Liver (tissue), 9 donors: ENCODE results near the gene RFX7. TPM values are rescaled to one million over a fixed set of nuclear protein-coding genes. Genes with fewer than 3 reads are reported as not detected.
"Not testable (repeated sequence)": the region's sequence is repeated elsewhere in the genome, so short reads cannot be mapped to it uniquely, and the experiment has no call there.

ENCODE experiments used
- DNase-seq: peaks from one replicate; pipeline ENCODE4 v3.0.0-alpha.2; 2017; ENCODE audit warnings: low spot score
- H3K27ac ChIP-seq, 2 donors: one replicate each; pipeline ENCODE4 v1.7.0; 2013; ENCODE audit warnings: inconsistent platforms in 2 of 2, low read length in 2 of 2, control low read depth in 1 of 2, low read depth in 1 of 2, mild to moderate bottlenecking in 1 of 2
- H3K27me3 ChIP-seq, 4 donors: one replicate each; pipeline versions ENCODE4 v1.6.1 to v1.7.0; 2013; ENCODE audit warnings: low read length in 3 of 4, inconsistent platforms in 1 of 4, mild to moderate bottlenecking in 1 of 4, moderate library complexity in 1 of 4; ENCODE audit not compliant: control insufficient read depth in 4 of 4, insufficient read depth in 4 of 4
- H3K36me3 ChIP-seq, 4 donors: one replicate each; pipeline versions ENCODE4 v1.6.1 to v1.7.0; 2013; ENCODE audit warnings: low read length in 3 of 4, mild to moderate bottlenecking in 3 of 4, low read depth in 1 of 4, moderate library complexity in 1 of 4; ENCODE audit not compliant: control insufficient read depth in 4 of 4, insufficient read depth in 3 of 4
- H3K4me1 ChIP-seq, 4 donors: one replicate each; pipeline versions ENCODE4 v1.6.1 to v1.7.0; 2013; ENCODE audit warnings: low read length in 3 of 4, mild to moderate bottlenecking in 3 of 4, moderate library complexity in 1 of 4; ENCODE audit not compliant: control insufficient read depth in 4 of 4, insufficient read depth in 4 of 4
- H3K4me3 ChIP-seq, 3 donors: one replicate each; pipeline versions ENCODE4 v1.6.1 to v1.7.0; 2013; ENCODE audit warnings: low read length in 3 of 3, control low read depth in 1 of 3, low read depth in 1 of 3, mild to moderate bottlenecking in 1 of 3
- H3K9ac ChIP-seq, 2 donors: one replicate each; pipeline ENCODE4 v1.7.0; 2013; ENCODE audit warnings: low read length in 2 of 2, mild to moderate bottlenecking in 2 of 2, moderate library complexity in 2 of 2, control low read depth in 1 of 2, low read depth in 1 of 2
- H3K9me3 ChIP-seq, 4 donors: one replicate each; pipeline versions ENCODE4 v1.6.1 to v1.7.0; 2013; ENCODE audit warnings: low read length in 3 of 4; ENCODE audit not compliant: control insufficient read depth in 4 of 4
- EGR1 ChIP-seq, 2 donors: IDR thresholded peaks; 2 replicates each; pipeline ENCODE4 v1.6.1; 2016 to 2018; ENCODE audit warnings: antibody characterized with exemption in 2 of 2, low read depth in 2 of 2
- HNF4G ChIP-seq: IDR thresholded peaks from 2 replicates; pipeline ENCODE4 v1.6.1; 2016; ENCODE audit warnings: antibody characterized with exemption
- JUND ChIP-seq, 2 donors: IDR thresholded peaks; 2 replicates each; pipeline ENCODE4 v1.6.1; 2016; ENCODE audit warnings: antibody characterized with exemption in 2 of 2
- NR2F2 ChIP-seq: IDR thresholded peaks from 2 replicates; pipeline ENCODE4 v1.6.1; 2016; ENCODE audit warnings: antibody characterized with exemption
- WGBS: extraction: QIAGEN DNeasy Blood & Tissue Kit; methylation state at CpG from one replicate; pipeline ENCODE4 v1.1.7; 2013; 5-methylcytosine and 5-hydroxymethylcytosine counted together
- polyA plus RNA-seq, 2 donors: library from polyadenylated mRNA; stranded (reverse) in 1 of 2; unstranded in 1 of 2; fragments of 200-250 nt in 1 of 2; fragments of >200 nt in 1 of 2; fragmentation: Nextera tagmentation in 1 of 2; extraction: Ambion mirVana in 1 of 2; gene quantifications; one replicate each; pipeline versions ENCODE4 v1.2.1 to v1.2.3, GENCODE V29; 2013 to 2015
- total RNA-seq, 2 donors: library from RNA; depleted of rRNA; stranded (reverse); fragments of >200 nt; gene quantifications; one replicate each; pipeline ENCODE4 v1.2.3, GENCODE V29; 2014
- TF ChIP-seq, protein P1 (sequence below): IDR thresholded peaks from 2 replicates; pipeline ENCODE4 v1.6.1; 2016; ENCODE audit warnings: antibody characterized with exemption
- TF ChIP-seq, protein P2 (sequence below): IDR thresholded peaks from 2 replicates; pipeline ENCODE4 v1.6.1; 2016; ENCODE audit warnings: antibody characterized with exemption
- TF ChIP-seq, protein P3 (sequence below): IDR thresholded peaks from 2 replicates; pipeline ENCODE4 v1.6.1; 2016; ENCODE audit warnings: antibody characterized with exemption, mild to moderate bottlenecking
- TF ChIP-seq, protein P4 (sequence below): fragments of 150-350 bp; IDR thresholded peaks from 2 replicates; pipeline ENCODE4 v1.5.1; 2017; ENCODE audit warnings: improper control_type of control experiment, low read depth, low read length; ENCODE audit not compliant: missing input control
- donor health status: healthy.
- donor health status: healthy.
- donor health status: healthy.
- donor health status: healthy.
- donor health status: healthy.

RFX7 gene
- total and polyA plus RNA-seq, 4 donors: 1.3 to 4.2 (median 1.9) TPM

DNA sequence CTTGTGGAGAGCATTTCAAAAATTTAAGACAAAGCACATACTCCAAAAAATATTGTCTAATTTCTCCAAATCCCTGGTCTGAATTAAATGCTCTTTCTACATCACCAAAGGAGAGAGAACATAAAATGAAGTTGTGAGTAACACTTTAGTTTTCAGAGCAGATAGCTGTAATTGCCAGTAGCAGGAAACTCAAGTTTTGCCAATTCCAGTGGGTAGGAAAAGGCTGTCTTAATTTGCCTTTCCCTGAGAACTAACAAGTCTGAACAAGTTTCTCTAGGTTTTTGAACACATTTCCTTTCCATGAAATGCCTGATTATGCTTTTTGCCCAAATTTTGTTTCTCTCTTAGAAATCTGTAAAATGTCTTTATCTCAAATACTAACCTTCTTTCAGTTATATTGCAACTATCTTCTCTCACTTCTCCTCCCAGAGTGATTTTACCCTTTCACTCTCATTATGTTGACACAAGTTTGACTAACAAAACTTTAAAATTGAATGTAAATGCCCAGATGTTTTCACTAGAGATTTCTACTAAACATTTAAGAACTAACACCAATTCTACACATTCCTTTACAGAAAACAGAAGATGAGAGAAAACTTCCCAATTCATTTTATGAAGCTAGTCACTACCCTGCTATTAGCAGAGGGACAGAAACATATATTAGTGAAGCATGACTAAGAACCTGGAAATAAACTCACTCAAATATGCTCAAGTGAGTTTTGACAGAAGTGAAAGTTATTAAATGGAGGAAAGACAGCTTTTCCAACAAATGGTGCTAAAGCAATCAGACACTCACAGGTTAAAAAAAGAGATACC is 38.4 kb downstream of the RFX7 start:
- DNase-seq: no peak
- no peak overlapping the region for H3K27ac ChIP-seq
- no peak overlapping the region for H3K4me3 ChIP-seq
- H3K4me1 ChIP-seq: peaks cover 0 to 2% (median 0%) of the 10 kb centered on the region in 4 donors
- no peaks in the 10 kb centered on the region for H3K9me3 ChIP-seq
- H3K27me3 ChIP-seq: no peaks in the 10 kb centered on the region
- no peak overlapping the region for H3K9ac ChIP-seq
- H3K36me3 ChIP-seq: no peaks in the 10 kb centered on the region
- TF ChIP-seq, protein P1, sequence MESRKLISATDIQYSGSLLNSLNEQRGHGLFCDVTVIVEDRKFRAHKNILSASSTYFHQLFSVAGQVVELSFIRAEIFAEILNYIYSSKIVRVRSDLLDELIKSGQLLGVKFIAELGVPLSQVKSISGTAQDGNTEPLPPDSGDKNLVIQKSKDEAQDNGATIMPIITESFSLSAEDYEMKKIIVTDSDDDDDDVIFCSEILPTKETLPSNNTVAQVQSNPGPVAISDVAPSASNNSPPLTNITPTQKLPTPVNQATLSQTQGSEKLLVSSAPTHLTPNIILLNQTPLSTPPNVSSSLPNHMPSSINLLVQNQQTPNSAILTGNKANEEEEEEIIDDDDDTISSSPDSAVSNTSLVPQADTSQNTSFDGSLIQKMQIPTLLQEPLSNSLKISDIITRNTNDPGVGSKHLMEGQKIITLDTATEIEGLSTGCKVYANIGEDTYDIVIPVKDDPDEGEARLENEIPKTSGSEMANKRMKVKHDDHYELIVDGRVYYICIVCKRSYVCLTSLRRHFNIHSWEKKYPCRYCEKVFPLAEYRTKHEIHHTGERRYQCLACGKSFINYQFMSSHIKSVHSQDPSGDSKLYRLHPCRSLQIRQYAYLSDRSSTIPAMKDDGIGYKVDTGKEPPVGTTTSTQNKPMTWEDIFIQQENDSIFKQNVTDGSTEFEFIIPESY: no peak
- TF ChIP-seq, protein P2, sequence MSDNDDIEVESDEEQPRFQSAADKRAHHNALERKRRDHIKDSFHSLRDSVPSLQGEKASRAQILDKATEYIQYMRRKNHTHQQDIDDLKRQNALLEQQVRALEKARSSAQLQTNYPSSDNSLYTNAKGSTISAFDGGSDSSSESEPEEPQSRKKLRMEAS: no peak
- TF ChIP-seq HNF4G (no peak), EGR1 (IDR thresholded peaks at IDR 0.05; ENCODE audit: low read depth in 2 of 2) (no peak), JUND (IDR thresholded peaks at IDR 0.05) (no peak), NR2F2 (no peak)
- TF ChIP-seq, protein P3, sequence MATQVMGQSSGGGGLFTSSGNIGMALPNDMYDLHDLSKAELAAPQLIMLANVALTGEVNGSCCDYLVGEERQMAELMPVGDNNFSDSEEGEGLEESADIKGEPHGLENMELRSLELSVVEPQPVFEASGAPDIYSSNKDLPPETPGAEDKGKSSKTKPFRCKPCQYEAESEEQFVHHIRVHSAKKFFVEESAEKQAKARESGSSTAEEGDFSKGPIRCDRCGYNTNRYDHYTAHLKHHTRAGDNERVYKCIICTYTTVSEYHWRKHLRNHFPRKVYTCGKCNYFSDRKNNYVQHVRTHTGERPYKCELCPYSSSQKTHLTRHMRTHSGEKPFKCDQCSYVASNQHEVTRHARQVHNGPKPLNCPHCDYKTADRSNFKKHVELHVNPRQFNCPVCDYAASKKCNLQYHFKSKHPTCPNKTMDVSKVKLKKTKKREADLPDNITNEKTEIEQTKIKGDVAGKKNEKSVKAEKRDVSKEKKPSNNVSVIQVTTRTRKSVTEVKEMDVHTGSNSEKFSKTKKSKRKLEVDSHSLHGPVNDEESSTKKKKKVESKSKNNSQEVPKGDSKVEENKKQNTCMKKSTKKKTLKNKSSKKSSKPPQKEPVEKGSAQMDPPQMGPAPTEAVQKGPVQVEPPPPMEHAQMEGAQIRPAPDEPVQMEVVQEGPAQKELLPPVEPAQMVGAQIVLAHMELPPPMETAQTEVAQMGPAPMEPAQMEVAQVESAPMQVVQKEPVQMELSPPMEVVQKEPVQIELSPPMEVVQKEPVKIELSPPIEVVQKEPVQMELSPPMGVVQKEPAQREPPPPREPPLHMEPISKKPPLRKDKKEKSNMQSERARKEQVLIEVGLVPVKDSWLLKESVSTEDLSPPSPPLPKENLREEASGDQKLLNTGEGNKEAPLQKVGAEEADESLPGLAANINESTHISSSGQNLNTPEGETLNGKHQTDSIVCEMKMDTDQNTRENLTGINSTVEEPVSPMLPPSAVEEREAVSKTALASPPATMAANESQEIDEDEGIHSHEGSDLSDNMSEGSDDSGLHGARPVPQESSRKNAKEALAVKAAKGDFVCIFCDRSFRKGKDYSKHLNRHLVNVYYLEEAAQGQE: no peak
- TF ChIP-seq, protein P4, sequence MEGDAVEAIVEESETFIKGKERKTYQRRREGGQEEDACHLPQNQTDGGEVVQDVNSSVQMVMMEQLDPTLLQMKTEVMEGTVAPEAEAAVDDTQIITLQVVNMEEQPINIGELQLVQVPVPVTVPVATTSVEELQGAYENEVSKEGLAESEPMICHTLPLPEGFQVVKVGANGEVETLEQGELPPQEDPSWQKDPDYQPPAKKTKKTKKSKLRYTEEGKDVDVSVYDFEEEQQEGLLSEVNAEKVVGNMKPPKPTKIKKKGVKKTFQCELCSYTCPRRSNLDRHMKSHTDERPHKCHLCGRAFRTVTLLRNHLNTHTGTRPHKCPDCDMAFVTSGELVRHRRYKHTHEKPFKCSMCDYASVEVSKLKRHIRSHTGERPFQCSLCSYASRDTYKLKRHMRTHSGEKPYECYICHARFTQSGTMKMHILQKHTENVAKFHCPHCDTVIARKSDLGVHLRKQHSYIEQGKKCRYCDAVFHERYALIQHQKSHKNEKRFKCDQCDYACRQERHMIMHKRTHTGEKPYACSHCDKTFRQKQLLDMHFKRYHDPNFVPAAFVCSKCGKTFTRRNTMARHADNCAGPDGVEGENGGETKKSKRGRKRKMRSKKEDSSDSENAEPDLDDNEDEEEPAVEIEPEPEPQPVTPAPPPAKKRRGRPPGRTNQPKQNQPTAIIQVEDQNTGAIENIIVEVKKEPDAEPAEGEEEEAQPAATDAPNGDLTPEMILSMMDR: no peak

DNA sequence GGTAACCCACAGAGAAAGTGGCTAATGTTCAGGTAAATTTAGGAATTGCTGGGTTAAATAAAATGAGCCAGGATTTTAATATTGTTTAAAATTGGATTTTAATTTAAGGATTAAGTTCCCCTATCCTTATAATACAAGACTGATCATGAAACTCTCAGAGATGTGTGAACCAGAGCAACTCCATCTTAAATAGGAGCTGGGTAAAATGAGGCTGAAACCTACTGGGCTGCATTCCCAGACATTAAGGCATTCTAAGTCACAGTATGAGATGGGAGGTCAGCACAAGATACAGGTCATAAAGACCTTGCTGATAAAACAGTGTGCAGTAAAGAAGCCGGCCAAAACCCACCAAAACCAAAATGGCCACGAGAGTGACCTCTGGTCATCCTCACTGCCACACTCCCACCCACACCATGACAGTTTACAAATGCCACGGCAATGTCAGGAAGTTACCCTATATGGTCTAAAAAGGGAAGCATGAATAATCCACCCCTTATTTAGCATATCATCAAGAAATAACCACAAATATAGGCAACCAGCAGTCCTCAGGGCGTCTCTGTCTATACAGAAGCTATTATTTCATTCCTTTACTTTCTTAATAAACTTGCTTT is 40.3 kb downstream of the RFX7 start:
- not testable (repeated sequence) for H3K36me3 ChIP-seq, H3K4me3 ChIP-seq, DNase-seq, H3K27me3 ChIP-seq, H3K9me3 ChIP-seq, H3K4me1 ChIP-seq, H3K27ac ChIP-seq, H3K9ac ChIP-seq
- WGBS: 94% methylated on average over 4 of the region's 4 CpGs
